RWPE1 (cell line): Measurements from ENCODE around the gene TLR9.

Experiments
- CTCF ChIA-PET: fragments of 350-600 bp; sonication (Branson Sonifier 250); formaldehyde crosslinking; extraction: SDS; loops from one replicate; lab custom pipeline; 2021; lab: Yijun Ruan, JAX
- POLR2A ChIA-PET: fragments of 400-600 bp; formaldehyde crosslinking; extraction: SDS; loops from one replicate; lab custom pipeline; 2020; ENCODE audit warnings: antibody characterized with exemption; ENCODE audit not compliant: low non-redundant PET; lab: Yijun Ruan, JAX
- DNase-seq: peaks from one replicate; pipeline ENCODE4 v3.0.0; 2012; ENCODE audit warnings: low spot score
- H3K27ac ChIP-seq: fragments of 450-650 bp; 2 replicates; pipeline ENCODE4 v1.5.1; 2017
- CTCF ChIP-seq: fragments of 450-650 bp; conservative IDR thresholded peaks from 2 replicates; pipeline ENCODE4 v1.5.1; 2017; ENCODE audit warnings: low read depth, mild to moderate bottlenecking

Gene TLR9

GRCh38 chr3:52216585-52217408, 8.6 kb downstream of the TLR9 start:
- POLR2A ChIA-PET, result interaction anchor here (0.6 to 1.0 kb wide), 2 partner anchors 62 to 64 kb away, joined by 3 read pairs; partner anchors contain the start of gene WDR82
- CTCF ChIA-PET, result interaction anchor here (0.6 to 0.9 kb wide), 4 partner anchors 14 to 344 kb away, joined by 3 to 7 read pairs (median 3); no protein-coding TSS in a partner anchor
- no peak for TF ChIP-seq CTCF
- H3K27ac ChIP-seq, result peak overlapping the region; percentile 93
- peak; percentile 92 for DNase-seq

- DNase-seq, result no peak
- ChIA-PET POLR2A (no interaction called here), CTCF (no interaction called here)
- TF ChIP-seq CTCF, result no peak
- H3K27ac ChIP-seq, result peak overlapping the region; percentile 93
Measured at GRCh38 chr3:52215351-52215750, 10.1 kb downstream of the TLR9 start.

GRCh38 chr3:52213901-52214300, 11.5 kb downstream of the TLR9 start:
- TF ChIP-seq CTCF, result no peak
- DNase-seq, result no peak
- POLR2A ChIA-PET, result no interaction called here
- CTCF ChIA-PET, result no interaction called here
- no peak overlapping the region for H3K27ac ChIP-seq

- ChIA-PET CTCF (no interaction called here), POLR2A (no interaction called here)
- H3K27ac ChIP-seq, result peak overlapping the region; percentile 6; the same call in 1 of the 2 replicates
- no peak for DNase-seq
- TF ChIP-seq CTCF, result no peak
Measured at GRCh38 chr3:52213005-52213404, 12.4 kb downstream of the TLR9 start.

- no peak for DNase-seq
- ChIA-PET CTCF (no interaction called here), POLR2A (no interaction called here)
- peak overlapping the region; percentile 24; the same call in 1 of the 2 replicates for H3K27ac ChIP-seq
- no peak for TF ChIP-seq CTCF
Measured at GRCh38 chr3:52211268-52211891, 14.1 kb downstream of the TLR9 start.

GRCh38 chr3:52210550-52211046, 14.8 kb downstream of the TLR9 start:
- CTCF ChIA-PET, result no interaction called here
- POLR2A ChIA-PET, result interaction anchor here (1.0 kb wide), 1 partner anchor 27 kb away, joined by 3 read pairs; no protein-coding TSS in a partner anchor

More at GRCh38 chr3:52210550-52211046, 14.8 kb downstream of the TLR9 start:
- no peak for TF ChIP-seq CTCF
- peak overlapping the region; percentile 29; the same call in 1 of the 2 replicates for H3K27ac ChIP-seq
- no peak for DNase-seq
